Esophagus mucosa (tissue), 1 donor: ENCODE results near the gene SLC7A1. TPM values are rescaled to one million over a fixed set of nuclear protein-coding genes. Genes with fewer than 3 reads are reported as not detected.

Experiments used
- ATAC-seq: fragments of 200-7000 bp; cut with Tn5 transposase; one replicate; pipeline ENCODE4 v1.9.1; 2020
- total RNA-seq: library from RNA; stranded (reverse); gene quantifications from one replicate; pipeline ENCODE4 v1.2.4, GENCODE V29; 2023
- donor health status: DM: yes; HTN: yes; CAD: no.

SLC7A1 gene
- total RNA-seq, 1 donor from 2014 or later = 181 TPM

DNA sequence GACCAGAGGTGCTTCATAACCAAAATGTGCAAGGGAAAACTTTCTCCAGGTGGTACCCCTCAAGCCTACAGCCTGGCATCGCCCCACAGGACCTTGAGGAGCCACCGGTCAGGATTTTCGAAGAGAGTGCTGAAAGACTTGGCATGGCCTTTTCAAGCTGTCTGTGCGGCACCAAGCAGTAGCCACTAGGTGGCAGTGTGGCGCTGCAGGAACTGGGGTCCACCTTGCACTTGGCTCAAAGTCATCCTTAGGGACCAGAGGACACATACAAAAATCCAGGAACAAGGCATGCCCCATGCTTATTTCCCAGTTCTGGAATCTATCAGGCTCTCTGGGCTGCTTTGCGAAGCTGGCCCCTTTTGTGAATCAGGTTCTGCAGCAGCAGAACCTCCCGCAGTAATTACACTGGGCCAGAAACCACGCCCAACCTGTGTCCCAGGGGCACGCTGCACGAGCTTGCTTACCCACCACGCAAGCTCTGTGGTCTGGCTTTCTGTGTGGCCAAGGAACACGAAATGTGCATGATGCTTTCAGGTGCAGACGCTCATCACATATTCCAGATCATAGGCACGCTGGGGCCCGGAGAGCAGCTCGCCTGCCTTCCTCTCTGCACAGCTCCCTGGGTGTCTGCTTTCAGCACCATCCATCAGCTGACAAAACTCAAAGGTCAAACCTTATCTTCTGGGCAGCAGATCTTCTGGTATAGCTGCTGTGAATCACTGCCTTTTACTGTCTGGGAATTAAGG is 87.2 kb downstream of the SLC7A1 start:
- peak; percentile 68 for ATAC-seq

DNA sequence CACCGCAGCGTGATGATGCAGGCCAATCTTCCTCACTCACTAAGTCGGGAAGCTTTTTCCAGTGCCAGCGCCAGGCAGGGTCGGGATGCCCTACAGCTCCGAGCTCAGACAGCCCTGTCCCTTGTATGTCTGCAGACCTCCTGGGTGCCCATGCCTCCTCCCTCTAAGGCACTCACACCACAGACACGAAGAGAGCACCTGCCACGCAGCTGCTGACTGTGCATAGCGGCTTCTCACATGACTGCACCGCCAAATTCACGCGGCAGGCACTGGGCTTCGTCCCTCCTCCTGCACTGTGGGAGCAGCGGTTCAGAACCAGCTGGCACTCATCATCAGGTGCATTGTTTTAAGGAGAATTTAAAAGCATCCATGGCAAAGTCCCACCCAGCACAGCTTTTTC is 88.1 kb downstream of the SLC7A1 start:
- peak; percentile 14 for ATAC-seq

DNA sequence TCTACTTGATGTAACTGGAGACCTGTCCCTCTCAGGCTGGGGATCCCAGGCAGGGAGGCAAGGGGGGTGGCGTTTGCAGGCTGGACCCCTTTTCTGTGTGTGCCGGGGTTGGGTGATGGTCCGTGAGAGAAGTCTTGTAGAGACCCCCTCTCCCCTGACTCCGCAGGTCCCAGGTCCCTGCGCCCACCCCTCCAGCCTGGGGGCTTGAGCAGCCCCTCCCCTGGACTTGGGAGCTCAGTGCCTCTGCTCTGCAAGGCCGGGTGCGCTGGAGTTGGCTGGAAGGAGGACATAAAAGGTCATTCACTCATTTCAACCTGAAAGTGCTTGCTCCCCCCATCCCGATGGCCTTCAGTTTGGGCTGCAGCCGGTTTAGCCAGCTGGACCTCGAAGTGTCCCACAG is 89.5 kb downstream of the SLC7A1 start:
- no peak for ATAC-seq

DNA sequence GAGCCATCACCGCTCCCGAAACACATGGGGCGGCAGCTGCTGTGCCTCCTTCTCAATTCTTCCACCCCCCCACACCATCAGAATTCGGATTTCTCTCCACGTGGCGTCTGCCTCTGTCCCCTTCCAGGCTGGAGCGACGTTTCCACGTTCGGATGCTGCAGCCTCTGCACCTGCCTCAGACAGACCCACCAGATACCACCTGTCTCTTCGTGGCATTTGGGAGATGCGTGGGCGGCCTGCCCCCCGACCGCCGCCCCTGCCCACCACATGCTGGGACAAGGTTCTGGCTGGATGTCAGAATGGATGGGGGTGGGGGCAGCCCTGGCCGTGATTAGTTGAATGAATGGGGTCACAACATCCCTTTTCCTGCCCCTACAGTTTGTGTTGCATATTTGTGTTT is 90.0 kb downstream of the SLC7A1 start:
- no peak for ATAC-seq

DNA sequence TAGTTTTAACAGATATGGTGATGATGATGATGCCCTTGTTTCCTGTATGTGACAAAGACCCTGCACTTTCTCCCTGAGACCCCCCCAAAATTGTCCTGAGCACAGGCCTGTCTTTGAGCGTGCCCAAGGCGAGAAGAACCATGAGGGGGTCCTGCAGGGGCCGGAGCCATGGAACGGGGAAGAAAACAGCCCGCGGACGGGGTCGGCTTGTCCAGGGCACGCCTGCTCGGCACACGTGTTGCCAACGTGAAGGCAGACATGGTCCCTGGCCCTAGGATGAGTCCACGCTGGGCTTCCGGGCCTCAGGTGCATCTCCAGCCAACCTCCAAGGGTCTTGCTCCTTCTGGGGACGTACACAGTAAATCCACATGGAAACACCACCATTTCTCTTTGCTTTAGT is 90.8 kb downstream of the SLC7A1 start:
- no peak for ATAC-seq

DNA sequence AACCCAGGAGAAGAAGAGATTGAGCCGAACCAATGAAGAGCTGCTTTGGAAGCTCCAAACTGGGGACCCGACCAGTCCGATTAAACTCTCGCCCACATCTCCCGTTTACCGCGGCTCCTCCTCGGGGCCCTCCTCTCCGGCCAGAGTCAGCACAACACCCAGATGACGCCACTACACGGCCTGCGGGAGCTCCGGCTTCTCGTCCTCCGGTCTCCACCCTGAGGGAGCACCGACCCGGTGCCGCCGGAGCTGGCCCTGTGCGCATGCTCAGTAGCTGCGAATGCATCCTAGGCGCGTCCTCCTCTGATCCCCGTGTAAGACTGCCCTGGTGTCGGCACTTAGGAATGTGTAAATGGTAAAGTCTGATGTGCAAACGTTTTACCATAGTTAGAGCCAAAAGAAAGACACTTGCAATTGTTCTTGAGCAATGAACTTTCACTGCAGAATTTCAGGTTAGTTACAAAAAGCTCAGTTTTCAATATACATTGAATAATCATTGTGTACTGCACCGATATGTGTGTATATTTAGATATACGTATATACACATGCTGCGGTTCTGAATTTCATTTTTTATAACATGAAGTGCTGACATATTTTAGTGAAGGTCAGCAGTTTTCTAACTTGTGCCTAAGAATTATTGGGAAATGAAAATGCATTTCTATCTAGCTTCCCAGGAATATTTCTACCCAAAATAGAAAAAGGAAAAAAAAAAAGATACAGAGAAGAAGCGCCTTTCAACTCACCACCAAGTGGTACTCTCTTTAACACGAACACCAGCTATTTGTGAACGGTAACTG is 92.2 kb downstream of the SLC7A1 start:
- peak; percentile 17 for ATAC-seq

DNA sequence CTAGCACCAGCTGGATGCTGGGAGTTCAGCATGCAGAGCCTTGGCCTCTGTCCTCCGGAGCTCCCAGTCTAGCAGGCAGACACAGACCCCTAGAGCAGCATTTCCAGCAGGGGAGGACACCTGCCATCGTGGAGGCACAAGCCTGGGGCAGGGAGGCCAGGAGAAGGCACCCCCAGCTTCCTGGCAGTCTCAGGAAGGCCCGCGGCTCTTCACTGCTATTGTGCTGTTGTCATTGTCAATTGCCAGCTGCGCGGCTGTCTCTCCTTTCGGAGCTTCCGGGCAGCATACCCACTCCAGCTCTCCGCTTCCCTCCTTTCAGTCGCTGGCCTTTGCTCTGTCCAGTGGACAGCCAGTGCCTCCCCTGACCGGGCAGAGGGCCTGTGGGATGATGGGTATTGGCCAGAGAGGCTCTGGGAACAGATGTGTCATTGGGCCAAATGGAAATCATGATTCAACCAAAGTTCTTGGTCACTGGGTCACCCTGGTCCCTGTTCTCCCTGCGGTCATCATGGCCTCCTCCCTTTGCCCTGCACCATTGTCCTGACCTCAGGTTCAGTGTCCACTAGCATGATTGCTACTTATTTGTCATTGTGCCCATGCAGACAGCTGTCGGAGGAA is 93.0 kb downstream of the SLC7A1 start:
- no peak for ATAC-seq

DNA sequence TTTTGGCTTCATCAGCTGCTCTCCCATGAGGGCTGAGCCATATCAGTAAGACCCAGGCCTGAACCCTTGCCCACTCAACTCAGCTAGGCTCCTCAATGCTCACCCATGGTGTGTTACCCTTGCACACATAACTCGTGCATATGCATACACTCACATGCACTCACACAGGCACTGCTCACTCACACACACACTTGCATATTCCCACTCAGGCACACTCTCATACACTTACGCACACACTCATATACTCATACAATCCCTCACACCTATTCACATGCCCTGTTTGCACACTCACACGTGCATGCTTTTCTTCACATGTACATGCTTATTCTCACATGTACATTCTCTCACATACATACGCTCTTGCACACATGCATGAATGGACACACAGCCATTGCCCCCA is 93.8 kb downstream of the SLC7A1 start:
- no peak for ATAC-seq

DNA sequence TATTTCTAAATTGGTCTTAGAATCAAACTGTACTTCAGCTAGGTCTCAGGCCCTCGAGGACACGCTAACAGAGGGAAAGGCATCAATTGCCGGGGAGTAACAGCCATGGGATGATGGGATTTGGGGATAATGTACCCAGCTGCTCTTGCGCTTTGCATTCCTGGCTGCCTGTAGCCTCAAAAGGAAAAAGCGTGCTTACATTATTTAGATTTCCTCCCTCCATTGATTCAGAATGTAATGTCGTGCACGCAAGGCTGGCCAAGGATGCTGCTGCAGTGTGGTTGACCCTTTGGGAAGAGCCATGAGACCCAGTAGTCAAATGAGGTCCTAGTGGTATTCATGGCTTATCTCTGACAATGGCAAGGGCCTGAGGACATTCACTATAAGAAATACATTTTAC is 95.1 kb downstream of the SLC7A1 start:
- no peak for ATAC-seq

DNA sequence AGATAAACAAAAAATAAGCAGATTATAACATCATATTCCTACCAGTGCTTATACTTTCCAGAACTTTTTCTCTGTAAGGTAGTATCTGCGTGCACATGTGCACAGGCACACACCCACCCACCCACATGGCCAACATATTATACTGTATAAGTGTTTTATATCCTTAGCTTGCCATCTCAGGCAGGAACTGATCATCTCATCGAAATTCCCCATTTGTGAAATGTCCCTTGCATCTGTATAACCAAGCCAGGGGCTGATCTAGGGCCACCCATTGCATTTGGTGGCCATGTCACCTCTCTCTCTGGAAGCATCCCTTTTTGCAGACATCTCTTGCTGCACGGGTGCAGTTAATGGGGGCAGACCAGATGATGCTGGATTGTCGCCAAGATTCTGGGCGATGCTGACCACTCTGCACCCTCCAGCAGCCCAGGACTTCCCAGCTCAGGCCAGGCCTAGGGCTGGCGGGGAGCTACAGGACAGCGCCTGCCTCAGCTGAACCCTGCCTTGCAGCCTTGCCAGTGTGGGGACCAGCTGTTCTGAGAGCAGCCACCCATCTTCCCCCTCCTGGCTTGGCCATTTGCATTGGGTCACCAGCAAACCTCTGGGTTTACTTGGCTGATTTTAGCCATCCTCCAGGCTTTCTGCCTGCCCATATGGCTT is 95.9 kb downstream of the SLC7A1 start:
- no peak for ATAC-seq

DNA sequence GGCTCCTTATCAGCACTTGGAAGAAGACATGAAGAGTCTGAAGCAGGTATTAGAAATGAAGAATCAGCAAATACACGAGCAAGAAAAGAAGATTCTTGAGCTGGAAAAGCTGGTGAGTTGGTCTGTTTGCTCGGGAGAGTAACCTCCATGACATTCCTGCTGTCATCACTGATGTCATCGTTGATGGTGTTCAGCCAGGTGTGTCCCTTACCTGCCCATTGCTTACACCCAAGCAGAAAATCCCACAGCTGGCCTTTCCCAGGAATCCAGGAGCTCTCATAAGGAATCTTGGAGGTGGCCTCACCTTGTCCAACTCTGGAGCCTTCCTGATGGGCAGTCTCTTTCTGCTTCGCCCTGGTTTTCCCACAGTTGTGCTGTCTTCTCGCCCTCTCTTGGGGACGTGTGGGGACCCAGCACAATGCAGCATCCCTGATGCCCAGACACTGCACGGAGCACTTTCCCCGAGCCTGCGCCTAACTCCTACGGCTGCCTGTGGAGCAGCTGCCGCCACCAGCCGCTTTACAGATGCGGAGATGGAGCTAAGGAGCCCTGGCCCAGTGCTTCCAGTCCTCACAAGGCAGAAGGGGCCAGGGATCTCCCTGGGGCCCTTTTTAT is 97.0 kb downstream of the SLC7A1 start:
- no peak for ATAC-seq

DNA sequence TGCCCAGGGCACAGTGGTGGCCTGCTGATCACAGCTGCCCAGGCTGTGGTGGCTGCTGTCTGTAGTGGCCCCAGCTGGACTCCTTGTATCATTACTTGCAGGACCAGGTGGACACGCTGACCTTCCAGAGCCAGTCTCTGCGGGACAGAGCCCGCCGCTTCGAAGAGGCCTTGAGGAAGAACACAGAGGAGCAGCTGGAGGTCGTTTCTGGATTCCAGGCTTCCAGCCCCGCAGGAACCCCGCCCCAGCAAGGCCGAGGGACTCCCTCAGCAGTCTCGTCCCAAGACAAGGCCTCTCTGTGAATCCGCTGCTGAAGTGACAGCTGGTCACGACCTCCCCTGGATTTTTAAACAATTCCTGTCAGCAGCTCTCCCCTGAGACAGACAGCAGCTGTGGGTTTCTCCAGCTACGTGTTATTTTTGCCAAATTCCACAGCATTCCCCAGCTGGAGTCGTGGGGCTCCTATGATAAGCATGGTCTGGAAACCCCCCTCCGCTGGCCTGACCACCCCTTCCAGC is 98.3 kb downstream of the SLC7A1 start:
- no peak for ATAC-seq

DNA sequence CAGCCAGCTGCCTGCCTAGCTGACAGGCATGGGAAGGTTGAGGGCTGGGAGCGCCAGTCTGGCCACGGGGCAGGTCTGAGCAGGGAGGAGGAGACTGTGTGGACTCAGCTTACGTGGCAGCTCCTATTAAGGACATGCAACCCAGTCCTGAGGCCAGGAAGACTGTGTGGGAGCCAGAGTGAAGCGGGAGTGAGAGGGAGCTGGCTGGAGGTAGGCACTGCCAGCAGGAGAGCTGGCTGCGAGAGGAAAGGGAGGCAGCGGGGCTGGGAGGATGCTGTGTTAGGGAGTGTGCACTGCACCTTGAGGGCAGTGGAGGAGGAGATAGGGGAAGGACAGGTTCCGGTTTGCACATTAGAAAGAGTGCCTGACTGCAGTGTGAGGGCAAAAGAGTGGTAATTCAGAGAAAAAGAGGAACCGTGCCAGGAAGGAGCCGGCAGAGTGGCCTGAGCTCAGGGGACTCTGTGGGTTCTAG is 99.2 kb downstream of the SLC7A1 start:
- peak; percentile 84 for ATAC-seq

DNA sequence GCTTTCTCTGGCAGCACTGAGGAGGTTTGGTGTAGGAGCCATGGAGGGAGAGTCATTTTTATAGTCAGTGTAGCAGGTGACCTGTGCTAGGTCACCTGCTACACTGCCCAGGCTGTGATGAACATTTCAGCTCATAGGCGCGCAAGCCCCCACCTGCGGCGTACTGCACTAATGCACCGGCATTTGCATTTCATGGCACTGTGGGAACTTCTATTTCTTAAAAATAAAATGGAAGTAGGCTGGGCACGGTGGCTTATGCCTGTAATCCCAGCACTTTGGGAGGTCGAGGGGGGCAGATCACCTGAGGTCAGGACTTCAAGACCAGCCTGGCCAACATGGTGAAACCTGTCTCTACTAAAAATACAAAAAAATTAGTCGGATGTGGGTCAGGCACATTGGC is 101.0 kb downstream of the SLC7A1 start:
- ATAC-seq = no peak

DNA sequence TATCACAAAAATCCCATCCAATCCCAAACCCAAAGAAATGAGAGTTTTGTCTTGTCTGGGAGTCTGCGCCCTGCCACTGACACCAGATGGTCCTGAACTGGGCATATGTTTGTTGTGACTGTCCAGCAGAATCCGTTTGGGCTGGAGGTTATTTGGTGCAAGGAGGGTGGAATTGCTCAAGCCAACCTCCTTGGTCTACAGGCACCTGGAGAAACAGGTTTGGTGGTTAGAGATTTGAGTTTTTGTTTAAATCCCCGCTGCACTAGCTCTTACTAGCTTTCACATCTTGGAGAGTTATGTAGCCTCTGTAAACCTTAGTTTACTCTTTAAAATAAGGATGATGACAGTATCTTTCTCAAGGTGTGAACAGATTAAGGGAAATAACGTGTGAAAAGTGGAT is 101.7 kb downstream of the SLC7A1 start:
- ATAC-seq = no peak

DNA sequence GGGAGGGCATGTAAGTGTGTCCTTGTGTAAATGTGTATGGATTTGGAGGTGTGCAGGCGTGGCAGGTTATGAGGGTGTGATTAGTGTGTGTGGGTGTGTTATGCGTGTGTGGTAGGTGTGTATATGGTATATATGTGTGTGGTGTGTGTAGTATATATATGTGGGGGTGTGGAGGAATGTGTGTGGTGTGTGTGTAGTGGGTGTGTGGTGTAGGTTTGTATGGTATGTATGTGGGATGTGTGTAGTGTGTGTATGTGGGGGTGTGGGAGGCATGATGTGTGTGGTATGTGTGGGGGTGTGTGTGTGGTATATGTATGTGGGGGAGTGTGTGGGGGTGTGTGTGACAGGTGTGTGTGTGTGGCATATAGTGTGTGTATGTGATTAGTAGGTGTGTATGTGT is 104.2 kb downstream of the SLC7A1 start:
- ATAC-seq = no peak

DNA sequence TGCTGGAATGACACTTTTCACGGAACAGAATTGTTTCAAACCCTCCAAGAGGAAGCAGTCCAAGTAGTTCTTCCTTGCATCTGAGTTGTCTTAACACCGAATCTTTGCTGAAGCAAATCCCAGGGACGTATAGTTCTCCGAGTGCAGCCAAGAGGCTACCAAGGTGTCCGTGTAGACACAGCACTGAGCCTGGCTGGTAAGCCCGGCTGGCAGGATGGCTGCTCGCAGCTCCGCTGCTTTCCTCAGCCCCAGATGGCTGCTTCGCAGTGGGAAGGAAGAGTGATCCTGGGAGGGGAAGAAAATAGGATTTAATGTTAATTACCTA is 105.0 kb downstream of the SLC7A1 start:
- no peak for ATAC-seq

DNA sequence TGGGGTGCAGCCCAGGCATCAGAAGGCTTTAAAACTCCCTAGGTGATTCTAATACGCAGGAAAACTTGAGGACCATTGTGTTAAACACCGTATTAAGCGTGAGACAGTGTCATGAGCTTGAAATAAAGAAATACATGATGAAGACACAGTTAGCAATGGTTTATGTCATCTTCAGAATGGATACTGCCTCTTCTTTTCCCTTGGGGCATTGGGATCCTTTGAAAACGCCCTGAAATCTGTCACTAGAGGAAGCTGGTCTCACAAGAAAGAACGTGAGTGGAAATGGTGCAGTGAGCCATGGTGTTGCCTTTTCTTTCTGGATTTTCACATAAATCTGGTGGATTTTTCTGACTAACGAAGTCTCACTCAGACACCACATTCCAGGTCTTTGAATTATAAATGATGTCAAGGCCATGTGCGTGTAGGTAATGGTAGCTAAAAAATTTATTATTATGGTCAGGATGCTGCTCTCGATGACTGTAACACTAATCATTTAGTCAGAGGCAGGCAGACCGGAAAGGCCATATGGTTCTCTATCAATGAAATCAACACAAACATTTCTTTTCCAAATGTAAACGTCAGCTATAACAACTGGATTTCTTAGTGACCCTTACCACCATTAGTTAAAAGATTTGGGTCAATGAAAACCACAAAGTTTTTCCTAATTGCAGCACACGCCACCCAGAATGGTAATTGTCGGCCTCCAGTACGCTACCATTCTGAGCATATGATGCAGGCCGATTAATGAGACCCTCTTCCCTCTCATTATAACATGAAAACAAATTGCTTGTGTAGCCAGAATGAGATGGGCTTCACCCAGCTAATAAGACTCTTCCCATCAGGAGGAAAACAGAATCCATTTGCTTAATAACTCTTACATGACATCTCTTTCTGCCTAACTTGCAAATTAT is 105.6 kb downstream of the SLC7A1 start:
- no peak for ATAC-seq

DNA sequence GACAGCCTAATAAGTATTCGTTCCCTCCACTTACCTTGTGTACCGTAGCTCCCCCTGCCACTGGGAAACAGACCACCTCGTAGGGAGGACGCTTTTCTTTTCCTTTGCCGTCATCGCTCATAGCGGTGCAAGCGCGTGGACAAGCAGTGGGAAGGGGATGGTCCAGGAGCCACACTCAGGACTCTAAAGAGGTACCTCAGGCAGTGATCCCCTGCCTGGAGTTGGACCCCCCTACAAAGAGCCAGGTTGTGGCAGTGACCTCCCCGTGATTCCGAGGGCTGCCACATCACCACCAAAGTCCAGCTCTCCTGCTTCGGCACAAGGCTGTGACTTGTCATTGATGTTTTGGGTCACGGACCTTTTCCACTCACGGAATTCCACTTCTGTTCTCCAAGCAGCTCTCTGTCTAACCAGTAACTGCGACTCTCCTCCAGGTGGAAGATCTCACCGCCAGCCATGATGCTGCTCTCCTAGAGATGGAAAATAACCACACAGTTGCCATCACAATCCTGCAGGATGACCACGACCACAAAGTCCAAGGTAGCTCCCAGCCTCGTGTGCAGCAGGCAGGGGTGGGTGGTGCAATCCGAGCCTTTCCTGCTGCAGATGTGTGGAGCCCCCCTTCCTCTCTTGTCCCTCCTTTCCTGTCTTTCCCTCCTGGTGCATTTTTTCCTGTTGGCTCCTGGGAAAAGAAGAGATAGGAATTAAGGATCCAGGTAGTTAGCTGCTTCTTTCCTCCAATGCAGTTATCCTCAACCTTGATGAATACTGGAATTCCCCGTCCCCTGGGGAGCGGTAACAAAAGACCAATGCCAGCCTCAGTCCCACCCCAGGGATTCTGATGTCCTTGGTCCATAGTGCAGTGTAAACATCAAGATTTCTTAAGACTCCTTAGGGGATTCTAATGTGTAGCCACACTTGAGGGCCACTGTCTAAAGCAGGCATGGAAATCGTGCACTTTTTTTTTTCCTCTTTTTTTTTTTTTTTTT is 107.7 kb downstream of the SLC7A1 start:
- no peak for ATAC-seq

DNA sequence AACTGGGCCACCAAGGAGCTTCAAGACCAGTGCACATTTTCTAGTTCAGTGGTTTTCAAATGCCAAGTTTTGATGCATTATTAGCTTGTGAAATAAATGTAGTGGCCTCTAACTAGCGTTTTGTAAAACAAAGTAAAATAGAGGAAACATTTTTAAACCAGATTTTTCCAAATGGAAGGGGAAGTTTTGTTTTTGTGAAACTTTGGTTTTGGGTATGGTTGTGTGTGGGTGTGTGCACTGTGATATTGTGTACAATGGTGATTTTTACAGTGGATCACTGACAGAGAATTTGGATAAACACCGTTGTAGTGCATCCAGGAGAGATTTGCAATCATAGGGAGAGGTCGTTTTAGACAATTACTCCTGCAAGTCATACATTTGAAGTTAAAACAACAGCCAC is 108.9 kb downstream of the SLC7A1 start:
- no peak for ATAC-seq
